HG02678 (cell line): ENCODE results near the gene CSRP3.
"Not testable (repeated sequence)": the region's sequence is repeated elsewhere in the genome, so short reads cannot be mapped to it uniquely, and the experiment has no call there.

Experiments
- ATAC-seq: cut with Tn5 transposase; IDR thresholded peaks from one replicate; pipeline ENCODE4 v1.9.1; 2021; ENCODE audit warnings: mild to moderate bottlenecking, moderate library complexity; ENCODE audit not compliant: unreplicated experiment

The CSRP3 gene

GRCh38 chr11:19136884-19137283 is 64.9 kb downstream of the CSRP3 start:
- ATAC-seq: not testable (repeated sequence)

- ATAC-seq: no peak
These were observed 67.8 kb downstream of the CSRP3 start for GRCh38 chr11:19134004-19134403.
